Muscle of leg (tissue), 11 donors: Measurements from ENCODE around the gene LRRC26. TPM values are rescaled to one million over a fixed set of nuclear protein-coding genes. Genes with fewer than 3 reads are reported as not detected.
A peak's percentile ranks its signal among the peaks of the same experiment; 100 is the strongest.

Source experiments
- DNase-seq: peaks from one replicate; pipeline ENCODE4 v3.0.0; 2013
- H3K27ac ChIP-seq: one replicate; pipeline ENCODE4 v1.5.1; 2013; ENCODE audit warnings: mild to moderate bottlenecking, low read length, control low read depth
- H3K27me3 ChIP-seq: one replicate; pipeline ENCODE4 v1.6.1; 2013; ENCODE audit warnings: low read length; ENCODE audit not compliant: control insufficient read depth, insufficient read depth
- H3K36me3 ChIP-seq: one replicate; pipeline ENCODE4 v1.6.1; 2013; ENCODE audit warnings: low read length; ENCODE audit not compliant: control insufficient read depth, insufficient read depth
- H3K4me1 ChIP-seq: one replicate; pipeline ENCODE4 v1.6.1; 2013; ENCODE audit warnings: low read length; ENCODE audit not compliant: control insufficient read depth, insufficient read depth
- H3K4me3 ChIP-seq: one replicate; pipeline ENCODE4 v1.5.1; 2013; ENCODE audit warnings: low read length, control low read depth
- H3K9me3 ChIP-seq: replicated peaks from 2 replicates; pipeline ENCODE4 v1.6.1; 2013; ENCODE audit warnings: low read depth, low read length; ENCODE audit not compliant: control insufficient read depth
- WGBS: methylation state at CpG from one replicate; pipeline ENCODE4 v1.1.5; 2013; ENCODE audit warnings: missing lambda C conversion rate; ENCODE audit not compliant: insufficient coverage; 5-methylcytosine and 5-hydroxymethylcytosine counted together
- polyA plus RNA-seq, 8 donors: library from polyadenylated mRNA; unstranded; fragments of 120-200 nt; gene quantifications; one replicate each; pipeline versions ENCODE4 v1.2.1 to v1.2.3, GENCODE V29; 2013; ENCODE audit warnings: inconsistent platforms in 1 of 8, low replicate concordance in 1 of 8; ENCODE audit not compliant: insufficient read length in 8 of 8, insufficient read depth in 1 of 8
- total RNA-seq: library from RNA; stranded (reverse); fragments of 120-200 nt; gene quantifications from one replicate; pipeline ENCODE4 v1.2.4, GENCODE V29; 2013

LRRC26 gene
- total and polyA plus RNA-seq, 9 donors = 0.14 TPM; not detected in 8

- Histone ChIP-seq H3K27ac (no peak overlapping the region), H3K9me3 (no peaks in the 10 kb centered on the region), H3K4me1 (peaks cover 4% of the 10 kb centered on the region), H3K36me3 (peaks cover 31% of the 10 kb centered on the region), H3K27me3 (no peaks in the 10 kb centered on the region), H3K4me3 (no peak overlapping the region)
- 86% methylated on average over 20 of the region's 21 CpGs for WGBS
- no peak for DNase-seq
Measured at GRCh38 chr9:137212520-137212919, 42.7 kb upstream of the LRRC26 start.

- H3K27ac ChIP-seq = no peak overlapping the region
- 84% methylated on average over 13 of the region's 13 CpGs for WGBS
- no peaks in the 10 kb centered on the region for H3K9me3 ChIP-seq
- no peak for DNase-seq
- peaks cover 31% of the 10 kb centered on the region for H3K36me3 ChIP-seq
- H3K4me1 ChIP-seq = peaks cover 4% of the 10 kb centered on the region
- no peaks in the 10 kb centered on the region for H3K27me3 ChIP-seq
- no peak overlapping the region for H3K4me3 ChIP-seq
Measured at GRCh38 chr9:137211532-137211931, 41.7 kb upstream of the LRRC26 start.

- peaks cover 14% of the 10 kb centered on the region for H3K36me3 ChIP-seq
- H3K9me3 ChIP-seq = no peaks in the 10 kb centered on the region
- 94% methylated on average over 6 of the region's 7 CpGs for WGBS
- H3K4me3 ChIP-seq = no peak overlapping the region
- peaks cover 32% of the 10 kb centered on the region for H3K4me1 ChIP-seq
- no peak overlapping the region for H3K27ac ChIP-seq
- DNase-seq = no peak
- no peaks in the 10 kb centered on the region for H3K27me3 ChIP-seq
Measured at GRCh38 chr9:137206602-137207001, 36.8 kb upstream of the LRRC26 start.

- peak; percentile 95 for DNase-seq
- peak within 1 kb of the TSS; percentile 29 for H3K27ac ChIP-seq
- WGBS = under 1% methylated on average over 97 of the region's 98 CpGs
- no peaks in the 10 kb centered on the region for H3K27me3 ChIP-seq
- H3K4me1 ChIP-seq = peaks cover 40% of the 10 kb centered on the region
- H3K36me3 ChIP-seq = peaks cover 14% of the 10 kb centered on the region
- peak within 1 kb of the TSS; percentile 94 for H3K4me3 ChIP-seq
- H3K9me3 ChIP-seq = no peaks in the 10 kb centered on the region
Measured at GRCh38 chr9:137205126-137206069, 35.5 kb upstream of the LRRC26 start, which contains the start of the genes NDOR1 and TMEM203. TSS of gene NDOR1 (plus strand) at chr9:137205700. CDS start at chr9:137205778, 78 bp downstream. TSS of gene TMEM203 (minus strand) at chr9:137205648. CDS start at chr9:137205414, 234 bp downstream.

- Histone ChIP-seq H3K4me3 (peak overlapping the region; percentile 94), H3K27ac (peak overlapping the region; percentile 29), H3K9me3 (no peaks in the 10 kb centered on the region), H3K4me1 (peaks cover 40% of the 10 kb centered on the region), H3K27me3 (no peaks in the 10 kb centered on the region), H3K36me3 (peaks cover 11% of the 10 kb centered on the region)
- WGBS = 18% methylated on average over 21 of the region's 21 CpGs
- DNase-seq = no peak
Measured at GRCh38 chr9:137204731-137205125, 34.9 kb upstream of the LRRC26 start.

- Histone ChIP-seq H3K27me3 (no peaks in the 10 kb centered on the region), H3K4me1 (peaks cover 57% of the 10 kb centered on the region), H3K9me3 (no peaks in the 10 kb centered on the region), H3K27ac (no peak overlapping the region), H3K4me3 (no peak overlapping the region), H3K36me3 (peaks cover 5% of the 10 kb centered on the region)
- no peak for DNase-seq
- 70% methylated on average over 7 of the region's 8 CpGs for WGBS
Measured at GRCh38 chr9:137202966-137203365, 33.1 kb upstream of the LRRC26 start.

- Histone ChIP-seq H3K27me3 (no peaks in the 10 kb centered on the region), H3K36me3 (peaks cover 3% of the 10 kb centered on the region), H3K9me3 (no peaks in the 10 kb centered on the region), H3K4me3 (peak overlapping the region; percentile 74), H3K27ac (peak overlapping the region; percentile 49), H3K4me1 (peaks cover 59% of the 10 kb centered on the region)
- DNase-seq = no peak
- 18% methylated on average over 22 of the region's 23 CpGs for WGBS
Measured at GRCh38 chr9:137201205-137201868, 31.5 kb upstream of the LRRC26 start.

- Histone ChIP-seq H3K9me3 (no peaks in the 10 kb centered on the region), H3K4me1 (peaks cover 54% of the 10 kb centered on the region), H3K4me3 (peak within 1 kb of the TSS; percentile 74), H3K27ac (peak within 1 kb of the TSS; percentile 49), H3K27me3 (no peaks in the 10 kb centered on the region), H3K36me3 (peaks cover 3% of the 10 kb centered on the region)
- under 1% methylated on average over 116 of the region's 118 CpGs for WGBS
- DNase-seq = peak; percentile 99
Measured at GRCh38 chr9:137200311-137201204, 30.7 kb upstream of the LRRC26 start, which contains the start of gene TPRN. TSS of gene TPRN (minus strand) at chr9:137200741. CDS start at chr9:137200711, 30 bp downstream.

- no peaks in the 10 kb centered on the region for H3K27me3 ChIP-seq
- 6% methylated on average over 48 of the region's 51 CpGs for WGBS
- no peaks in the 10 kb centered on the region for H3K9me3 ChIP-seq
- peak overlapping the region; percentile 29 for H3K4me3 ChIP-seq
- peaks cover 55% of the 10 kb centered on the region for H3K4me1 ChIP-seq
- H3K36me3 ChIP-seq = peaks cover 3% of the 10 kb centered on the region
- H3K27ac ChIP-seq = no peak overlapping the region
- DNase-seq = no peak
Measured at GRCh38 chr9:137199411-137200121, 29.7 kb upstream of the LRRC26 start.
